Neural progenitor cell (in vitro differentiated cells): ENCODE measurements around the gene CUEDC1.

Experiments
- CTCF ChIP-seq: fragments of 200-600 bp; sonication (generic); IDR thresholded peaks from 2 replicates; pipeline ENCODE4 v1.5.1; 2017; ENCODE audit warnings: antibody characterized with exemption, mild to moderate bottlenecking
- EZH2 ChIP-seq: fragments of 200-600 bp; sonication (generic); IDR thresholded peaks from 2 replicates; pipeline ENCODE4 v1.6.1; 2017; ENCODE audit warnings: antibody characterized with exemption, mild to moderate bottlenecking, moderate library complexity
- EZH2phosphoT487 ChIP-seq: fragments of 200-600 bp; sonication (generic); IDR thresholded peaks from 2 replicates; pipeline ENCODE4 v1.6.1; 2017; ENCODE audit warnings: antibody characterized with exemption

- no peak for TF ChIP-seq CTCF
- no peak for TF ChIP-seq EZH2
- no peak for TF ChIP-seq EZH2phosphoT487
Measured at GRCh38 chr17:57835333-57835900, 119.8 kb downstream of the CUEDC1 start.
